PC-9 (cell line): ENCODE data around the gene HOXC12.

ENCODE experiments used
- EZH2 ChIP-seq: fragments of 200-600 bp; sonication (generic); IDR thresholded peaks from 2 replicates; pipeline ENCODE4 v1.8.0; 2017; ENCODE audit warnings: antibody characterized with exemption, low read depth
- TF ChIP-seq, protein P1 (sequence below): fragments of 200-600 bp; sonication (generic); conservative IDR thresholded peaks from 2 replicates; pipeline ENCODE4 v1.6.1; 2017; ENCODE audit warnings: mixed run types, antibody characterized with exemption, mild to moderate bottlenecking, moderate library complexity

DNA sequence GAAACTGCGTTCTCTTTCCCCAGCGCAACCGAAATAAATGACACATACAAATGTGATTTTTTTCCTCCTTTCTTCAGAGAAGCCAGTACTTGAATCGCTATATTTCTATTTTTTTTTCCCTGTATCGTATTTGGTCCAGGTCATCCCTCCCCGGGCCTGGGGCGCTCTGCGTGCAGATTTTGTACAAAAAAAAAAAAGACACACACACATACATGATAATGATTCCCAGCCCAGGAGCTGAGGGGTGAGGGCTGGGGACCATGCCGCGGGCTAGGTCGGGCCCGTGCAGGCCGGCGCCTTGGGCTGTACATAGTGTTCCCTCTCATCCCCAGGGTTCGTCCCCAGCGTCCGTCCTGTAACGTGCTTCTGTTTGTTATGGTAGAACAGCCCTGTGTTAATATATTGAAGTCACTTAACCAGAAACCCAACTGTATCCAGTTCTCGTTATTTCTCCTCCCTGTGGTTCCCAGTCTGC lies 48.2 kb downstream of the HOXC12 start:
- no peak for TF ChIP-seq EZH2
- TF ChIP-seq, protein P1, sequence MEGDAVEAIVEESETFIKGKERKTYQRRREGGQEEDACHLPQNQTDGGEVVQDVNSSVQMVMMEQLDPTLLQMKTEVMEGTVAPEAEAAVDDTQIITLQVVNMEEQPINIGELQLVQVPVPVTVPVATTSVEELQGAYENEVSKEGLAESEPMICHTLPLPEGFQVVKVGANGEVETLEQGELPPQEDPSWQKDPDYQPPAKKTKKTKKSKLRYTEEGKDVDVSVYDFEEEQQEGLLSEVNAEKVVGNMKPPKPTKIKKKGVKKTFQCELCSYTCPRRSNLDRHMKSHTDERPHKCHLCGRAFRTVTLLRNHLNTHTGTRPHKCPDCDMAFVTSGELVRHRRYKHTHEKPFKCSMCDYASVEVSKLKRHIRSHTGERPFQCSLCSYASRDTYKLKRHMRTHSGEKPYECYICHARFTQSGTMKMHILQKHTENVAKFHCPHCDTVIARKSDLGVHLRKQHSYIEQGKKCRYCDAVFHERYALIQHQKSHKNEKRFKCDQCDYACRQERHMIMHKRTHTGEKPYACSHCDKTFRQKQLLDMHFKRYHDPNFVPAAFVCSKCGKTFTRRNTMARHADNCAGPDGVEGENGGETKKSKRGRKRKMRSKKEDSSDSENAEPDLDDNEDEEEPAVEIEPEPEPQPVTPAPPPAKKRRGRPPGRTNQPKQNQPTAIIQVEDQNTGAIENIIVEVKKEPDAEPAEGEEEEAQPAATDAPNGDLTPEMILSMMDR, result no peak
